Inferior parietal cortex (tissue), 1 donor: ENCODE data around the gene GOSR2.
"Not testable (repeated sequence)": the region's sequence is repeated elsewhere in the genome, so short reads cannot be mapped to it uniquely, and the experiment has no call there.

Experiments used
- DNase-seq: peaks from one replicate; pipeline ENCODE4 v3.0.0-alpha.2; 2016; ENCODE audit errors: extremely low spot score

Gene GOSR2

DNA sequence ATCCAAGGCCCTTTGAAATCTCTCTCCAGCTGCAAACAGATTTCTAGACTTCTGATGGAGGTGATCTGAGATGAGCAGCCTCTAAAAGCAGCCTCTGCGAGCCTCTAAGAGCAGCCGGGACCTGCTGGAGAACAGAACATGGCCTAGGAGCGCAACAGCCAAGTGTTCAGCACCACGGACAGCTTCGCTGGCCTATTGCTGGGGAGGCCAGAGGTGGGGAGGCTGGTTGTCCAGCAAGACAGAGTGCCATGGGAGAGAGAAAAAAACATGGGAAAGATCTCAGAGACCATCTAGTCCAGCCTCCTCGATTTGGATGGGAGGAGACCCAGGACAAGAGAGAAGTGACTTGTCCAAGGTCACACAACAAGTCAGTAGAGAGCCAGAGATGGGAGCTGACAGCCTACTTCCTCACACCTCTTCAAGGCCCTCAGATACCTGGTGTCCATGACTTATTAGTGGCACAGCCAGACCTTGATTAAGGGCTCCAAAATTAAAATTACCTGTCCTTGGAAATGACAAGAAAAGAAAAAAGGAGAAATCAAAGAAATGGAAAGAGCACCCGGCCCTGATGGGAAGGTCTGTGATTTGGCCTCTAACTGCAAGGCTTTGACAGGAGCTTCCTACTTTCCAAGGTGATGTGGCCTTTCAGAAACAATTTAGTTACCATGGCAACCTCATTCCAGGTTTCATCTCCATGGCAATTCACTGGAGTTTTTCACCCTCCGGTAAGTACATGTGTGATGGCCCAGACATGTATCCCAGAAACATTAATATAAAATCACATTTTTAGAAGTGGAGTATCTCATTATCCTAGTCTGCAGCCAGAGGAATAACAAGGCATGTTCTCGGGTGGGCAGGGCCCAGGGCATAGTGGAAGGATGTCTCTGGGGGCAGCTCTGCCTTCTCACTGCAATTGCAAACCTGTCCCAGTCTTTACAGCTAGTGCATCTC, 41.6 kb downstream of the GOSR2 start:
- no peak for DNase-seq

DNA sequence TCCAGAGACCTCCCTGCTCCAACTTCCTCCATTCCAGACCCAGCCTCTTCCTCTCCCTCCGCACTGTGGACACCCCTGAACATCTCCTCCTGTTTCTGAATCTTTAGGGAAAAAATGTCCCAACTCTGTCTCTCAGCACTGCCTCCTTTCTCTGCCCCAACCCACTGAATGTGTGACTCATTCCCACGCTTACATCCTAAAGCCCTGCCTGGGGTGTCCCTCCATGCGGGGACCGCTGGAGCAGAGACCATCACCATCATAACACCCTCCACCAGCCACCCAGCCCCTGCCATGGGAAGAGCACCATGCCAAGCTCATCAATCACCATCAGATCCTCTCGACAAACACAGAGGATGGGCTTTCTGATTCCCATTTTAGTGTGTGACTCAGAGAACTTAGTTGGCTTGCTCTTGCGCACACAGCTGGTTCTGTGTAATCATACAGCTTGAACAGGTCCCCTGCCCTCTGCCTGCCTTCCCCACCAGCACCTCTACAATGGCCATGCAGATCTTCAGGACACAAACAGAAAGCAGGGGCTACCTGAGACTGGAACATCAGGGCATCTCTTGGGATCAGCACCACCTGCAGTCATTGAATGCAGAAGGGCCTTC, 45.4 kb downstream of the GOSR2 start:
- DNase-seq: no peak

DNA sequence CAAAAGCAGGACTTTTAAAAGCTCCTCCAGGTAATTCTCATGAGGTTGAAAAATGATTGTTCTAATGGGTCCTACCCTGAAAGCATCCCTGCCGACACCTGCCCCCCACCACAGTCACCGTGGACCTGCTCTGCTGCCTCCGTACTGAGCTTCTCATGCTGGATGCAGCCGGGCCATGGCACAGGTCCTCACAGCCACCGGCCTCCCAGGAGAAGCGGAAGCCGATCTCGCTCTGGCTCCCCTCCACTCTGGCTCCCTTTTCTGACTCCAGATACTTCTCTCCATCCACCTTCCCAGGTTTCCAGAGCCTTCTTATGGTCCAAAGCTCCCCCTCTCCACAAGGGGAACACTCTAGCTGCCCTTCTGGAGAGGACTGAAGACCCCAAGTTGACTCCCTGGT, 45.9 kb downstream of the GOSR2 start:
- DNase-seq: no peak

DNA sequence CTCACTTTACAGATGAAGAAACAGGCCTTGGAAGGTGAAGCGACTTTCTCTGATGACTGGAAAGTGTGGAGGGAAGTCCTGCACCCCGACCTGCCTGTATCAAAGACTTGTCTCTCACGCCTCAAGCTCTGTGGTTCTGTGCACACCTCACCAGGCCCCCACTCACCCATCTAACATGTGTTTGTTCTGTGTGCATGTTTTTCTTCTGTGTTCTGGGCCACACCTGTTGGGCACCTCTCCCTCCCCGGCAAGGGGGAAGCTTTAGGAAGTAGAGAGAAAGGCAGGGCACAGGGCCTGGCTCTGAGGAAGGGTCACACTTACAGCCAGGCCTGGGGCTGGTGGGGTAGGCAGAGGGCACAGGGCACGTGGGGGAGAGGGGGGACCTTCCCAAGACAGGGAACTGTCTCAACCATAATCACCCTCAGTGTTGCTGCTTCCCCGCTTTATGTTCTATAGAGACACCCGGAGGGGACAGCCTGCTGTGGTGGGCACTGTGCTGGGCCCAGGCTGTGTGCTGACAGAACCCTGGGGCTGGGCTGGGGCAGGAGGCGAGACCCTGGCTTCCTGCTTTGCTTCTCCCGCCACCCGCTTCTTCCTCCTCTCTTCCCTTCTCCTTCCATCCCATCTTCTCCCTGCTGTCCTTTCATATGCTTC, 48.8 kb downstream of the GOSR2 start:
- no peak for DNase-seq

DNA sequence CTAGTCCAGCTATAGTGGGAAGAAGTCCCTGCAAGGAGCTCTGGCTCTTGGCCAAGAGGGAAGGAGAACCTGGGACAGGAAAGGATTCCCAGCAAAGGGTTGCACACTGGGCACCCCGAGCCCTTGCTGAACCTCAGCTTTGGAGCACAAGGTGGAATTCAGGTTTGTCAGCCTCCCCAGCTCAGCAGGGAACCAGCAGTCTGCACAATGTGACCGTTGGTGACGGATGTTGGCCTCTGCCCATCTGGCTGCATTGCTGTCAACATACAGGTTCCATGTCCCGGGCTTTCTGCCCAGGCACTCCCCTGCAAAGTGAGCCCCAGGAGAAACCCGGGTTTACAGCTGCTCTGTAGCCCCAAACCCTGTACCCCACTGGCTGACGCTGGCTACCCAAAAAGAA, 49.4 kb downstream of the GOSR2 start:
- no peak for DNase-seq

DNA sequence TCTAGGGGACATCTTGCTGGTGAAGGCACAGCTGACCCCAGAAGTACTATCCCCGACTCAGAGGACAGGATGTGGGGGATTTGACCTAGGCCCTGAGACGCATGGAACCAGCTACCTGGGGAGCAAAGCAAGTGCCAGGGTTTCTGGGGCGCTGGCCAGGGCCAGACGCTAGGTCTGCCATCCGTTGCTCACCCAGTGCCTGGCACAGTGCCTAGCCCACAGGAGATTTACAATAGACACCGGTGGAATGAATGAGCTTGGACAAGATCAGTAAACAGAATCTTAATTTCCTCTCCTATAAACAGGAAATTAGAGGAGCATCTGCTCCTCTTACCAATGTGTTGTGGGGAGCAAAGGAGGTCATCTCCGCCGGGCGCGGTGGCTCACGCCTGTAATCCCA, 51.1 kb downstream of the GOSR2 start:
- DNase-seq: no peak

DNA sequence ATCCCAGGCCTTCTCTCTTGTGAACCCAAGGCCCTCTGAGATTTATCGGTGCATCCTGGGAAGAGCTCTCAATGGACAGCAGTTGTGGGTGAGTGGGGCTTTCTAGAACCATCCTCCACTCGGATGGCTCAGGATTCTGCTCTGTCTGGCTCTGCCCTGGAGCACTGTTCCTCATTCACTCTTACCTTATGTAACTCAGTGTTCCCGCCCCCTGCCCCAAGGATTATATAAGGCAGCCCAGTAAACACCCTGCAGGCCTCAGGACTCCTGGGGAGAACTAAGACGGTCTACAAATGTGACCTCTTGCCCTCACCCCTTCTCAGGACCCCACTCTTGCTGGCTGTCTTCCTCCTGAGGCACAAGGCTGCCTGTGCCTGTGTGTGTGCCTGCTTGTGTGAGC, 52.3 kb downstream of the GOSR2 start:
- DNase-seq: no peak

DNA sequence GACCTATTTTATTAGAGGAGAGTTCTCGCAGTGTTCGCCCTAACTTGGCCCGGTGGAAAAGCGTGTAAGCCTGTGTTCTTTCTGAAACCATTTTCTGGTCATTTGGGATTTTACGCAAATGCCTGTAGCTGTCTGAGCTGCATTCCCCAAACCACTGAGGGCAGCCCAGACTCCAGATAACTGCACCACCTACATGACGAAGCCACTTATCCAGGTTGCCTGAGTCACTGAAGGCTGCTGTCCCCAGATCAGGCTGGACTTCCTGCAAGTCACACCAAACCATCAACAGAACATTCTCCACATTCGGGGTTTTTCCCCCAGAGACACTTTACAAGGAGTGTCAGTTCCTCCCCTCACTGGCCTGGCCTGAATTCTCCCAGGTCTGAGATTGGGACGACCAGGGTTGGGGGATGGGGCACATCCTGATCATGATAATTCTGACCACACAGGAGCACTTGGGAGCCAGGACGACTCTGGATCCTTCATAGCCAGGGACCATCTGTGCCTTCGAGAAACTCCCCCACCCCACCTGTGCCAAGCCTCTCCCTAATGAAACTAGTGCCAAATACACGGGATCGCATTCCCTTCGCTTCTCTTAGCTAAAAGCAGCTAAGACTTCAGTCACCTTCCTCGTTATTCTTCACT, 53.8 kb downstream of the GOSR2 start:
- DNase-seq: no peak

DNA sequence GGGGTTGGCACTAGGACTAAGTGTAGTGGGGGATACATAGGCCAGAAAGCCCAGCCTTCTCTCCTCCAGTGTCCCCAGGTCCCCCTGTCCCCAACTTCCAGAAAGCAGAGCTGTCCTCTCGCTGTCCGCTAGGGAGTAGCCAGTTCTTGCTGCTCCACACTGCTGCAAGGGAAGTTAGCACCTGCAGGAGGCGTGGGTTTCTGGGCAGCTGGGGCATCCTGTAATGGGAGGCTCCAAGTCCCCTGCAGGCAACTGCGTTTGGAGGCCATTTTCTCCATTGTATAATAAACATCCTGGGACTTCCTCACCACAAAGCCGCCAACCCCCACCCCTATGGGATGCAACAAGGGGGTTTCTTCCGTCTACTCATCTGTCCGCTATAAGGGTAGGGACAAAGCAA, 54.4 kb downstream of the GOSR2 start:
- no peak for DNase-seq

DNA sequence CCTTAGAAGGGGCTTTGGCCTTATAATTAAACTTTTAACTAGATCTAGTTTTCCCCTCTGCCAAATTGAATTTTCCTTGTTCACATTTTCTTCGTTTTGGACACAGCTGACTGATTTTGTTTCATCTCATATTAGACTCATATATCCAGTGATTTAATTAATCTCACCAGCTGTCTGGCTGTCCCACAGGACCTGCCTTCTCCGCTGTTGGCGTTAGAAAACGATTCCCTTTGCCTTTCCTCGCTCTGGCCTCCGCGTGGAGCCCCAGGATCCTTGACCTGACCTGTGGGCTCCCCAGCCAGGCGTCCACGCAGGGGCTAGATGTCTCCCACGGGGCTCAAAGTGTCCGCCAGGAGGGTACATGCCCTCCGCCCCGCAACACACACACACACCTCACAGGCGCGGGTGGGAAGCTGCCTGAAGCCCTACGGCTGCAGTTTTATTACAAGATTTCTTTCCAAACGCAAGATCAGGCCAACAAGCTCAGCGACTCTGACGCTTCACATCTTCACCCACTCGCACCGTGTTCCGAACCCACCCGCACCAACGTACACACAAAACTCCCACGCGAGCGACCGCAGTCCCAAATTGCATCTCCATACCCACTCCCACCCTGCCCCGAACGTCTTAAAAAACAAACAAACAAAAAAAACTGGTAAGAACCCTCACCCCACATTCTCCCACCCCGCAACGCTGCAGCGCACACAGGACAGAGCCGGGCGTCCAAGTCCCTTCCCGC, 55.0 kb downstream of the GOSR2 start:
- no peak for DNase-seq

DNA sequence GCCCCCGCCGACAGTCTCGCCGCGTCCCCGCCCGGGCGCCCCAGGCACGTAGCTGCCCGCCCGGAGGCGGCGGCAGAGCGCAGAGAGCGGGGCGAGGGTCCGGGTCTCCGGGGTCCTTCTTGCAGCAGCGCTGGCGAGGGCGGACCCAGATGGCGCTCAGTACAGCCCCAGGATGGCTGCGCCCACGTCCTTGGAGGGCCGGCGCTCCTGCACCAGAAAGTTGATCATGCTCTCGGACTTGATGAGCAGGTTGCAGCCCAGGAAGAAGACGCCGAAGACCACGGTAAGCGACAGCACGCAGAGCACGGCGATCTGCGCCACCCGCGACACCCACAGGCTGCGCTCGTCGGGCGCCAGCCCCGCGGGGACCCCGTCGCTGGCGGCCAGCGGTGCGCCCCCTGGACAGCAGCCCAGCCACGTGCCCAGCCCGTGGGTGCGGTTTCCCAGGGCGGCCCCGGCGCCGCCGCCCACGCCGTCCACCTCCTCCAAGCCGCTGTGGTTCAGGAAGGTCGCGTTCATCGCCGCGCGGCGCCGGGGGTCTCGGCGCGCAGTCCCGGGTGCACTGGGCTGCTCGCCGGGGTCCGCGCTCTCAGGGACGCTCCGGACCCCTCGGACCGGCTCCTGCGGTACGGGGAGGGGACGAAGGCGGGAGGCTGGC, 55.7 kb downstream of the GOSR2 start:
- DNase-seq: no peak

DNA sequence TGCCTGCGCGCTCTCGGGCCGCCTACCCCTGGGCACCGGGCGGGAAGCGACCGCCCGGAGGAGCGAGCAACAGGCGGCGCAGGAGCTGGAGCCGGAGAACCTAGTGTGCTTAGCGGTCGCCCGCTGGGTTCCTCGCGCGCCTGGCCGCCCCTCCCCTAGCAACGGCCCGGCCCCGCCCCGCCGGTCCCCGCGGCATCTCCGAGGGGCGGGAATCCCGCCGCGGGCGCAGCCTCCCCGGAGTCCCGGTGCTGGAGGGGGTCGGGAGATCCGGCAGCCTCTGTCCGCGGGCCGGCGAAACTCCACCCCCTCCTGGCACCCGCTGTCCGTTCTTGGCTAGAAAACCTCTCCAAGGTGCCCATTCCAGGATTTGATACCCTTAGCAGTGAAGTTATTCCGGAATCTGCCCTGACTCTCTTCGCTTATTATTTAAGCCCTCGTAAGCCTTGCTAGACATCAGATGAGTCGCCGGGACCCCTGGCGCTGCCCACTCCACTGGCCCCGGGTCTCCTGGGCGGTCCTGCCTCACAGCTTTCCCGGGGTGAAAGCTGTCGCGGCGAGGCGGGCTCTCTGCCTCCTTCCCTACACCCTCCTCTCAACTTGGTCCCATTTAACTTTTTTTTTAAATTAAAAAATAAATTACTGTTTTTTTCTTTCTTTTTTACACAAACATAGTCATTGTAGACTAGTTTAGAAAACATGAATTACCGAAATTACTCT, 56.3 kb downstream of the GOSR2 start, which contains the start of gene RPRML:
Gene RPRML, minus strand, starts transcription at position 107 of the 717 bp plus-strand sequence. CDS start 246 bp downstream, outside the sequence.
- no peak for DNase-seq

DNA sequence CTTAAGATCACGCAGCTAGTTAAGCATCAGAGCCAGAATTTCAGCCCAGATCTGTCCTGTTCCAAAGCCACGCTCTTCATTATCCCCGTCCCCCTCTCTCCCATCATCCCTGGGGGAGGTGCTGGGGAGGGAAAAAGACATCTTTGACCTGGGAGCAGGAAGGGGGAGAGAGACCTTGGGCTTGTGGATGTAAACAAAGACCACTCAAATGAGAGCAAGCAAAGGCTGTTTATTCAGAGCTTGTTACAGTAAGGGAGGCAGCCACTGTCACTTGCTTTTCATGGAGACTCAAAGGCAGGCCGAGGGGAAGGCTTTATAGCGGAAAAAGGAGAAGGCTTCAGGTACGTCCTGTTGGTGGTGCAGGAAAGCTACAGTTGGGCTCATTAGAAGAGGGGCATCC, 59.6 kb downstream of the GOSR2 start:
- no peak for DNase-seq

DNA sequence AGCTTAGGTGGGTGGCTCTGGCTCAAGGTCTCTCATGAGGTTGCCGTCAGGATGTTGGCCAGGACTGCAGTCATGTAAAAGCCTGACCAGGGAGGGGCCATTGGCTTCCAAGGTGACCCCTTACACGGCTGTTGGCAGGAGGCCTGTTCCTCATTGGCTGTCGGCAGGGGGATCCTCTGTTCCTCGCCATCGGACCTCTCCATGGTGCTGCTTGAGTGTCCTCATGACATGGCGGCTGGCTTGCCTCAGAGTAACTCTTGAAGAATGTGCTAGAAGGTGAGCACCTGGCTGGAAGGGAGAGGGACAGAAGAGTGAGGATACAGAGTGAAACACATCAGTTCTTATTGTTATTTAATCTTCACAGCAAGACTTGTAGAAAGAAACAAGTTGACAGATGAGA, 60.8 kb downstream of the GOSR2 start:
- no peak for DNase-seq

DNA sequence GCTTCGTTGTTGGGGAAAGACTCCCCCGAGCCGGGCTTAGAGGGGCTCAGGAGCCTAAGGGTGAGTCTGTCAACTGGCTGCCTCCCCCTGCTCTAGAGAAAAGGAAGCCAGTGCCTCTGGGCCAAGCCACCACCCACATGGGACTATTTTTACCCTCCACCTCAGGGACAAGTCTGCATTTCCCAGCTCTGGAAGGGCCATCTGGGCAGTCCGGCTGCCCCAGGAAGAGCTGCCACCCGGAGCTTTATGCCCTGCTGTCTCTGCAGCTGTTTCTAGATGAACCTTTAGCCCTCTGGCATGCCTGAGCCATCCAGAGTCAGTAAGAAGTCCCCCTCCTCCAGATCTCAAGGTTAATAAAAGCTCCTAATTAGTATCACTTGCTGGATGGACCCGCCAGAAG, 61.4 kb downstream of the GOSR2 start:
- DNase-seq: no peak

DNA sequence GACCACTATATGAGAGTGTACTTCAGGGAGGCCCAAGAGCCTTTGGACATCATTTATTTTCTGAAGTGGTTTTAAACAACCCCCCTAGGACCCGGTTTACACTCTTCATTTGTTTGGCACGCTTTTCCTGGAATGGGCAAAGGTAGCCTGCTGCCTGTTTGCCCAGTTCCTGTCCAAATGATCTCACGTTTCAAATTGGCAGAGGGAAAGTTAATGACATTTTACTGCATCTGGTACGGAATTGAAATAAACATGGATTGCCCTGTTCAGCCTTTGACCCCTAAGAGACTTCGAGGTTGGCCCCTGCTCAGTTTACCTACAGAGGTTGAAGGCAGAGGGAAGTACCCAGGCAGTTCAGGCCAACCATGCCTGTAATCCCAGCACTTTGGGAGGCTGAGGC, 61.9 kb downstream of the GOSR2 start:
- DNase-seq: no peak

DNA sequence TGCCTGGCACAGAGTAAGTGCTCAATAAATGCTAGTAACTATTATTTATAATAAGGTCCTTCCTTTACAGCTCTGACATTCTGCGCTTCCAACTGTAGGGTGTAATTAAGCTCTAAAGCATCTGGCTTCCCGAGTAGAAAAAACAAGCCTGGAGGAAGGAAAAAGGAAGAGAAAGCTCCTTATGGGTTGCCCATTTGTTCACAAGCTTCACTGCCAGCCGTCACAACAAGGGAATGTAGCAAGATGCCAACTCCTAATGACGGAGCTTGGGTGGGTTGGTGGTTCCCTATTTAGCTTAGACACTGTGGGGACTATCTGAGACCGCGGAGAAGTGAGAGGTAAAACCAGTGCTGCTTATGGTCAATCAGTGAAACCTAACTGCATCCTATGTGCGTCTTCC, 63.4 kb downstream of the GOSR2 start:
- DNase-seq: no peak

DNA sequence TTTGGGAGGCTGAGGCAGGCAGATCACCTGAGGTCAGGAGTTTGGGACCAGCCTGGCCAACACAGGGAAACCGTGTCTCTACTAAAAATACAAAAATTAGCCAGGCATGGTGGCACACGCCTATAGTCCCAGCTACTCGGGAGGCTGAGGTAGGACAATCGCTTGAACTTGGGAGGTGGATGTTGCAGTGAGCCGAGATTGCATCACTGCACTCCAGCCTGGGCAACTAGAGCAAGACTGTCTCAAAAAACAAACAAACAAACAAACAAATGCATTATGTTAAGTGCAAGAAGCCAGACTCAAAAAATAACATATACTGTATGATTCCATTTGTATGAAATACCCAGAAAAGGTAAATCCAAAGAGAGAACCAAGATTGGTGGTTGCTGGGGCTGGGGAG, 65.0 kb downstream of the GOSR2 start:
- DNase-seq: not testable (repeated sequence)

DNA sequence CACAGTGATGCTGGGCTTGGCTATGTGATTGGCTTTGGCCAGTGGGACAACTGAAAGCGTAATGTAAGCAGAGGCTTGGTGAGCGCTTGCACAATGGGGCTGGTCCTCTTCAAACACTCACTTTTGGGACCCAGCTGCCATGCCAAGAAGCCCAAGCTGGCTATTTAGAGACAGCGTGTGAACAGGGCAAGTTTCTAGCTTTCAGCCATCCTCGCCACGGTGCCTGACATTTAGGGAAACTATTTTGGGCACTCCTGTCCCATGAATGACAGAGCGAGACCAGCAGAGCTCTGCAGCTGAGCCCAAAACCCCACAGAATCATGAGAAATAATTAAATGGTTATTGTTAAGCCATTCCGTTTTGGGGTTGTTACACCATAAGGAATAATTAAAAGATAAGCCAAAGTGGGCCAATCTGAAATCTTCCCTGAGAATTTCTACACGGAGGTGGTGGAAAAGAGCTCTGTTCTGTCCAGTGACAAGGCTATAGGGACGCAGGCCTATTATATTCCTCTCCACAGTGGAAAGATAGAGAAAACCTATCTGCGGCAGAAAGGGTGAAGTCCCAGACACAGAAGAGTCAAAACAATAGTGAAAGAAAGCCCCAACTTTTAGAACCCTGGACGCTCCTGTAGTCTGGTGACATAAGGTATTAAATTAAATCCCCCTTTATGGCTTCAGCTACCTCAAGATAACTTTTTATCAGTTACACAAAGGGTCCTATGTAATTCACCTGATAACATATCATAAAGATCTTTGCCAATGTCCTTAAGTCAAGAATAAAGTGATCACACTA, 66.9 kb downstream of the GOSR2 start:
- DNase-seq: no peak
